Colonic mucosa (tissue), 4 donors: ENCODE data around the gene SRL. TPM values are rescaled to one million over a fixed set of nuclear protein-coding genes. Genes with fewer than 3 reads are reported as not detected.

Experiments
- DNase-seq: peaks from one replicate; pipeline ENCODE4 v3.0.0-alpha.2; 2020
- H3K27ac ChIP-seq: fragments of 200-600 bp; one replicate; pipeline ENCODE4 v1.8.0; 2021
- H3K27me3 ChIP-seq: fragments of 200-600 bp; one replicate; pipeline ENCODE4 v1.8.0; 2021
- H3K36me3 ChIP-seq: fragments of 200-600 bp; one replicate; pipeline ENCODE4 v1.8.0; 2021
- H3K4me1 ChIP-seq: fragments of 200-600 bp; one replicate; pipeline ENCODE4 v1.8.0; 2021; ENCODE audit warnings: mild to moderate bottlenecking
- H3K4me3 ChIP-seq: fragments of 200-600 bp; one replicate; pipeline ENCODE4 v1.8.0; 2021
- H3K9ac ChIP-seq, 2 donors: one replicate each; pipeline ENCODE4 v1.7.0; 2013; ENCODE audit warnings: control low read depth in 2 of 2, low read depth in 2 of 2, low read length in 2 of 2
- H3K9me3 ChIP-seq: fragments of 200-600 bp; one replicate; pipeline ENCODE4 v1.8.0; 2021
- CTCF ChIP-seq: fragments of 200-600 bp; IDR thresholded peaks from one replicate; pipeline ENCODE4 v1.8.0; 2022; ENCODE audit warnings: antibody characterized with exemption, mild to moderate bottlenecking
- intact Hi-C: fragments of 100-400 bp; cut with DNase I; formaldehyde crosslinking; loops from one replicate; pipeline ENCODE4 v1.14.1; 2022
- total RNA-seq, 2 donors: library from RNA; stranded (reverse); fragmentation: NEBNext Ultra II Directional in 1 of 2; extraction: Animal tissue kit (Norgen Biotek cat#: 25700) in 1 of 2; gene quantifications; one replicate each; pipeline ENCODE4 v1.2.1, GENCODE V29; 2021
- donor health status: healthy.
- donor health status: DM: no; HTN: no; CAD: no.
- donor health status: DM: no; HTN: no; CAD: no.

Gene SRL
- total RNA-seq, 2 donors from 2014 or later: 0.49 to 0.82 TPM

- H3K4me1 ChIP-seq: no peaks in the 10 kb centered on the region
- H3K36me3 ChIP-seq: no peaks in the 10 kb centered on the region
- intact Hi-C loops: no loop called here
- H3K9me3 ChIP-seq: no peaks in the 10 kb centered on the region
- no peak overlapping the region for H3K9ac ChIP-seq
- H3K4me3 ChIP-seq: no peak overlapping the region
- DNase-seq: no peak
- H3K27ac ChIP-seq: no peak overlapping the region
- no peak for TF ChIP-seq CTCF
- H3K27me3 ChIP-seq: no peaks in the 10 kb centered on the region
Observed at GRCh38 chr16:4193920-4194319, 48.0 kb downstream of the SRL start.

DNA sequence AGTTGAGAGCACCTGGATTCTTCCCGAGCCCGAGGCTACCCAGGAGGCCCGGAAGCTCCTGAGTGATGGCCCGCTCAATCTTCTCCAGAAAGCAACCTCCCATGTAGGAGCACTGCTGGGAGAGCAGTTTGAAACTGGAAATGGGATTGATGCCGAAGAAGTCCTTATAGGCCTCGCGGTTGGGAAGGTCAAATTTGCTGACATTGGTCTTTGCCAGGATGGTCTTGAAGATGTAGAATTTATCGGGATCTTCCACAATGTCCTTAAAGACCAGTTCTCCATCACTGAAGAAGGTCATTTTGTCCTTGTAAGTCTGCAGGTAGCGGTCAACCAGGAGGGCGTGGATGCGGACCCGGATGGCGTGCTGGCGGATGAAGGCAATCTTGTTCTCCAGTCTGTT, 49.7 kb downstream of the SRL start:
- Histone ChIP-seq H3K4me3 (no peak overlapping the region), H3K9ac (no peak overlapping the region), H3K27me3 (no peaks in the 10 kb centered on the region), H3K4me1 (no peaks in the 10 kb centered on the region), H3K27ac (no peak overlapping the region), H3K9me3 (no peaks in the 10 kb centered on the region), H3K36me3 (no peaks in the 10 kb centered on the region)
- intact Hi-C loops: no loop called here
- no peak for DNase-seq
- no peak for TF ChIP-seq CTCF

GRCh38 chr16:4190712-4191333, 51.1 kb downstream of the SRL start:
- intact Hi-C loops: no loop called here
- no peak for DNase-seq
- Histone ChIP-seq H3K36me3 (no peaks in the 10 kb centered on the region), H3K9ac (no peak overlapping the region), H3K4me3 (no peak overlapping the region), H3K9me3 (no peaks in the 10 kb centered on the region), H3K4me1 (no peaks in the 10 kb centered on the region), H3K27ac (no peak overlapping the region), H3K27me3 (no peaks in the 10 kb centered on the region)
- no peak for TF ChIP-seq CTCF

- DNase-seq: no peak
- Histone ChIP-seq H3K4me1 (no peaks in the 10 kb centered on the region), H3K4me3 (no peak overlapping the region), H3K9me3 (no peaks in the 10 kb centered on the region), H3K36me3 (no peaks in the 10 kb centered on the region), H3K9ac (no peak overlapping the region), H3K27ac (no peak overlapping the region), H3K27me3 (no peaks in the 10 kb centered on the region)
- TF ChIP-seq CTCF: no peak
- intact Hi-C loops: no loop called here
Observed at GRCh38 chr16:4190086-4190485, 51.8 kb downstream of the SRL start.

DNA sequence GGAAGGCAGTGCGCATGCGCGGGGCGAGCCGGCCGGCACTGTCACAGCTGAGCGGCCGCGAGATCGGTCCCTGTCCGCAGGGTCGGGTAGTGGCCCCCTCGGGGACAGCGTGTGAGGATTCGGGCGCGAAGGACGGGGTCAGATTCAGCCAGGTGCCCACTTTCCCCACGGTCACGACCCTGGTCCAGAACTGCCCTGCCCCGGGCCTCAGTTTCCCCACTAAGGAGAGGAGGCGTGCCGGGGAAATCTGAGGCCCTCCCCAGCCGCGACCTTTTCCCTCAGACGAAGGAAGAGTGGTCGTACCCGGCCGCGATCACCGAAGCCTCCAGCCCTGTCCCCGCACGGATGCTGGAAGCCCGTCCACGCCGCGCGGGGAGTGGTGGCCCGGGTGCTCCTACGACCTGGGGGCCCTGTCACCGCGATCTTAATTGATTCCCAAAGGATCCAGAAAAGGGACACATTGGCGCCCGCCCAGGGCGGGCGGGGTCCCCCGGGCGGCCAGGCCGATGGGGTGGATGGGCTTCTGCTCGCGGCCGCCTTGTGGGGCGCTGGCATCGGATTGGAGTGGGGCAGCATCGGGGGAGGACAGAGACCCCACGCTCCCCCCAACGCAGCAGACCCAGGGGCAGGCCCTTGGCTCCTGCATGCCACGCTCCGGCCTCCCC, 57.7 kb downstream of the SRL start:
- peak overlapping the region; percentile 82 to 92 for H3K9ac ChIP-seq
- H3K36me3 ChIP-seq: no peaks in the 10 kb centered on the region
- TF ChIP-seq CTCF: no peak
- no peaks in the 10 kb centered on the region for H3K4me1 ChIP-seq
- H3K4me3 ChIP-seq: peak overlapping the region; percentile 75
- H3K27ac ChIP-seq: peak overlapping the region; percentile 92
- no peaks in the 10 kb centered on the region for H3K27me3 ChIP-seq
- intact Hi-C loops: loop anchor here (5.0 to 10.0 kb wide), 2 partner anchors 62 to 199 kb away; no protein-coding TSS in a partner anchor
- H3K9me3 ChIP-seq: no peaks in the 10 kb centered on the region
- peak; percentile 28 for DNase-seq
